Progenitor cell of endocrine pancreas (in vitro differentiated cells): ENCODE results near the gene GLTPD2. TPM values are rescaled to one million over a fixed set of nuclear protein-coding genes. Genes with fewer than 3 reads are reported as not detected.
A peak's percentile ranks its signal among the peaks of the same experiment; 100 is the strongest.

Source experiments
- DNase-seq: peaks from one replicate; pipeline ENCODE4 v3.0.0; 2021; ENCODE audit warnings: low spot score; ENCODE audit not compliant: unreplicated experiment
- H3K27ac Mint-ChIP-seq: 2 replicates; pipeline ENCODE4 v1.8.0; 2021; ENCODE audit warnings: mild to moderate bottlenecking, moderate library complexity, mixed read lengths
- H3K27me3 Mint-ChIP-seq: 2 replicates; pipeline ENCODE4 v1.8.0; 2021; ENCODE audit warnings: mixed read lengths
- H3K36me3 Mint-ChIP-seq: 2 replicates; pipeline ENCODE4 v1.8.0; 2022; ENCODE audit warnings: mixed read lengths; ENCODE audit not compliant: insufficient read depth
- H3K4me1 Mint-ChIP-seq: 2 replicates; pipeline ENCODE4 v1.8.0; 2021; ENCODE audit warnings: low read depth, mixed read lengths
- H3K4me3 Mint-ChIP-seq: 2 replicates; pipeline ENCODE4 v1.8.0; 2021; ENCODE audit warnings: low read depth, mild to moderate bottlenecking, moderate library complexity, mixed read lengths
- H3K9me3 Mint-ChIP-seq: 2 replicates; pipeline ENCODE4 v1.8.0; 2021; ENCODE audit warnings: low read depth, mixed read lengths
- total RNA-seq: library from RNA; stranded (reverse); gene quantifications from 2 replicates; pipeline ENCODE4 v1.2.1, GENCODE V29; 2021
- TF ChIP-seq, protein P1 (sequence below): fragments of 200-600 bp; sonication (generic); IDR thresholded peaks from one replicate; pipeline ENCODE4 v1.5.0; 2021; ENCODE audit warnings: antibody characterized with exemption, mild to moderate bottlenecking; ENCODE audit not compliant: unreplicated experiment

The GLTPD2 gene
- total RNA-seq, 1 donor from 2014 or later: 4.0 TPM

- no peak for DNase-seq
- Mint-ChIP-seq H3K27me3 (peaks cover 77% of the 10 kb centered on the region), H3K36me3 (no peaks in the 10 kb centered on the region), H3K4me1 (peaks cover 10% of the 10 kb centered on the region), H3K9me3 (no peaks in the 10 kb centered on the region), H3K27ac (no peak overlapping the region), H3K4me3 (no peak overlapping the region)
- TF ChIP-seq, protein P1, sequence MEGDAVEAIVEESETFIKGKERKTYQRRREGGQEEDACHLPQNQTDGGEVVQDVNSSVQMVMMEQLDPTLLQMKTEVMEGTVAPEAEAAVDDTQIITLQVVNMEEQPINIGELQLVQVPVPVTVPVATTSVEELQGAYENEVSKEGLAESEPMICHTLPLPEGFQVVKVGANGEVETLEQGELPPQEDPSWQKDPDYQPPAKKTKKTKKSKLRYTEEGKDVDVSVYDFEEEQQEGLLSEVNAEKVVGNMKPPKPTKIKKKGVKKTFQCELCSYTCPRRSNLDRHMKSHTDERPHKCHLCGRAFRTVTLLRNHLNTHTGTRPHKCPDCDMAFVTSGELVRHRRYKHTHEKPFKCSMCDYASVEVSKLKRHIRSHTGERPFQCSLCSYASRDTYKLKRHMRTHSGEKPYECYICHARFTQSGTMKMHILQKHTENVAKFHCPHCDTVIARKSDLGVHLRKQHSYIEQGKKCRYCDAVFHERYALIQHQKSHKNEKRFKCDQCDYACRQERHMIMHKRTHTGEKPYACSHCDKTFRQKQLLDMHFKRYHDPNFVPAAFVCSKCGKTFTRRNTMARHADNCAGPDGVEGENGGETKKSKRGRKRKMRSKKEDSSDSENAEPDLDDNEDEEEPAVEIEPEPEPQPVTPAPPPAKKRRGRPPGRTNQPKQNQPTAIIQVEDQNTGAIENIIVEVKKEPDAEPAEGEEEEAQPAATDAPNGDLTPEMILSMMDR: no peak
Measured at GRCh38 chr17:4742133-4742532, 46.6 kb upstream of the GLTPD2 start.

- TF ChIP-seq, protein P1: no peak
- peaks cover 10% of the 10 kb centered on the region for H3K4me1 Mint-ChIP-seq
- H3K9me3 Mint-ChIP-seq: no peaks in the 10 kb centered on the region
- H3K27ac Mint-ChIP-seq: no peak overlapping the region
- no peaks in the 10 kb centered on the region for H3K36me3 Mint-ChIP-seq
- DNase-seq: no peak
- H3K4me3 Mint-ChIP-seq: no peak overlapping the region
- H3K27me3 Mint-ChIP-seq: peaks cover 76% of the 10 kb centered on the region
Measured at GRCh38 chr17:4742629-4743028, 46.1 kb upstream of the GLTPD2 start.

DNA sequence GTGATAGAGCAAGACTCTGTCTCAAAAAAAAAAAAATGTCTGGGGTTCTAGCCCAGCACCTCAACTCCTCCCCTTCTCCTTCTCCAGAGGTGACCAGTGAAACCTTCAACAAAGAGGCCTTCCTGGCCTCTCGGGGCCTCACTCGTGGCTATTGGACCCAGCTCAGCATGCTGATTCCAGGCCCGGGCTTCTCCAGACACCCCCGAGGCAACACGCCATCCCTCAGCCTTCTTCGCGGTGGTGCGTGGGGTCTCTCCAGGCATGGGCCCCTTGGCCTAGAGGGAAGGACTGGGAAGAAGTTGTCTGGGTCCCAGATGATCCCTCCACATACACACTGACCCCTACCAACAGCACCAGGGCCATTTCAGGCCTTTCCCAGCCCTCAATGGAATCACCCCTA is 45.5 kb upstream of the GLTPD2 start:
- TF ChIP-seq, protein P1: no peak
- H3K4me1 Mint-ChIP-seq: peaks cover 10% of the 10 kb centered on the region
- no peaks in the 10 kb centered on the region for H3K9me3 Mint-ChIP-seq
- no peak overlapping the region for H3K4me3 Mint-ChIP-seq
- no peaks in the 10 kb centered on the region for H3K36me3 Mint-ChIP-seq
- DNase-seq: no peak
- H3K27me3 Mint-ChIP-seq: peaks cover 78% of the 10 kb centered on the region
- no peak overlapping the region for H3K27ac Mint-ChIP-seq

DNA sequence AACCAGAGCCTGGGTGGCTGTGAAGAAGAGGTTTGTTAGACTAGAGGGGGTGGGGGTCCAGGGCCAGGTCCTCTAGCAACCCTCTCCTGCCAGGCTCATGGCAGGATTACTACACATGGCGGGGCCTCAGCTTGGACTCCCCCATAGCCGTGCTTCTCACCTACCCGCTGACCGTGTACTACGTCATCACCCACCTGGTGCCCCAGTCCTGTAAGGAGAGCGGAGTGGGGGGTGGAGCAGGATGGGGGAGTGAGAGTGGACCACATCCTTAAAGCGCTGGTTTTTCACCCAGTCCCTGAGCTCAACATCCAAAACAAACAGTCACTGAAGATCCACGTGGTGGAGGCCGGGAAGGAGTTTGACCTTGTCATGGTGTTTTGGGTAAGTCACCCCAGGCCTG is 44.9 kb upstream of the GLTPD2 start:
- H3K27ac Mint-ChIP-seq: no peak overlapping the region
- H3K4me3 Mint-ChIP-seq: no peak overlapping the region
- H3K27me3 Mint-ChIP-seq: peaks cover 78% of the 10 kb centered on the region
- no peak for DNase-seq
- peaks cover 6% of the 10 kb centered on the region for H3K4me1 Mint-ChIP-seq
- H3K36me3 Mint-ChIP-seq: no peaks in the 10 kb centered on the region
- H3K9me3 Mint-ChIP-seq: no peaks in the 10 kb centered on the region
- TF ChIP-seq, protein P1: no peak

DNA sequence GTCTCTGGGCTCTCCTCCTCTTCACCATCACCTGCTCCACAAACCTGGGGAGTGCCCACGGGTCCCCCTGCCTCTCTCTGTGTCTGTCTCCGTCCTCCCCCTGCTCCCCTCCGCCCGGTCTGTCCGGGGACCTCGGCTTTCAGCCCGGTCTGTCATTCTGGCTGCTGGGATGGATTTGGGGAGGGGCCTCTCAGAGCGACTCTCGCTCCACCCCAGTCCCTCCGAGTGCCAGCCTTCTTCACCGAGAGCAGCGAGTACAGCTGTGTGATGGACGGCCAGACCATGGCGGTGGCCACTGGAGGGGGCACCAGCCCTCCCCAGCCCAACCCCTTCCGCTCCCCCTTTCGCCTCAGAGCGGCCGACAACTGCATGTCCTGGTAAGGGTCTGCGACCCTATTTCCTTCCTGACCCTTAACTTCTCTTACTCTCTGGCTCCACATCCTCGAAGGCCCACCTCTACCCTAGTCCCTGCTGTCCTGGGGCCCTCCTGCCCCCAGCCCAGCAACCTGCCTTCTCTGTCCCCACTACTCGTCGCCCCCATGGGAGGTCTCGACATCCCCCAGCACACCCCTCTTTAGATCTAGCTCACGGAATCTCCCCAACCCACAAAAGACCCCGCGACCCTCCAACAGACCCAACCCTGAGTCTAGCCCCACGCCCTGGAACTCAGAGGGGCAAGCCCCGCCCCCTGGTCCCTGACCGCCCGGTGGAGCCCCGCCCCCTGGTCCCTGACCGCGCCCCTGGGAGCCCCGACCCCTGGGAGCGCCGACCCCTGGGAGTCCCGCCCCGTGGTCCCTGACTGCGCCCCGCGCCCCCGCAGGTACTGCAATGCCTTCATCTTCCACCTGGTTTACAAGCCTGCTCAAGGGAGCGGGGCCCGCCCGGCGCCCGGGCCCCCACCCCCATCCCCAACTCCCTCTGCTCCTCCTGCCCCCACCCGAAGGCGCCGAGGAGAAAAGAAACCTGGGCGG is 43.5 kb upstream of the GLTPD2 start:
- Mint-ChIP-seq H3K27me3 (peaks cover 76% of the 10 kb centered on the region), H3K27ac (no peak overlapping the region), H3K36me3 (no peaks in the 10 kb centered on the region), H3K9me3 (no peaks in the 10 kb centered on the region), H3K4me3 (peak overlapping the region; percentile 43), H3K4me1 (peaks cover 3% of the 10 kb centered on the region)
- TF ChIP-seq, protein P1: no peak
- DNase-seq: peak; percentile 40
